Psoas muscle (tissue), 8 donors: ENCODE data around the gene SMAD7. TPM values are rescaled to one million over a fixed set of nuclear protein-coding genes. Genes with fewer than 3 reads are reported as not detected.

Experiments
- ATAC-seq, 4 donors: fragments of 200-7000 bp; cut with Tn5 transposase; one replicate each; pipeline ENCODE4 v1.9.1; 2020; ENCODE audit warnings: moderate library complexity in 3 of 4, mild to moderate bottlenecking in 2 of 4
- DNase-seq, 2 donors: peaks; one replicate each; pipeline ENCODE4 v3.0.0-alpha.2; 2020
- H3K27ac ChIP-seq: fragments of 200-600 bp; one replicate; pipeline ENCODE4 v1.8.0; 2022
- H3K27me3 ChIP-seq, 3 donors: fragments of 200-600 bp in 1 of 3; one replicate each; pipeline versions ENCODE4 v1.6.1 to v1.8.0; 2013 to 2022; ENCODE audit warnings: low read length in 2 of 3, mild to moderate bottlenecking in 2 of 3, moderate library complexity in 1 of 3; ENCODE audit not compliant: insufficient read depth in 3 of 3
- H3K36me3 ChIP-seq, 2 donors: fragments of 200-600 bp in 1 of 2; one replicate each; pipeline versions ENCODE4 v1.6.1 to v1.8.0; 2013 to 2022; ENCODE audit warnings: low read depth in 1 of 2, mild to moderate bottlenecking in 1 of 2, moderate library complexity in 1 of 2; ENCODE audit not compliant: insufficient read depth in 1 of 2
- H3K4me1 ChIP-seq: fragments of 200-600 bp; one replicate; pipeline ENCODE4 v1.8.0; 2022
- H3K4me3 ChIP-seq: fragments of 200-600 bp; one replicate; pipeline ENCODE4 v1.8.0; 2022; ENCODE audit warnings: mild to moderate bottlenecking
- H3K9me3 ChIP-seq: fragments of 200-600 bp; one replicate; pipeline ENCODE4 v1.8.0; 2022
- CTCF ChIP-seq: fragments of 200-600 bp; IDR thresholded peaks from one replicate; pipeline ENCODE4 v1.8.0; 2022; ENCODE audit warnings: antibody characterized with exemption
- WGBS, 3 donors: extraction: QIAGEN DNeasy Blood & Tissue Kit; methylation state at CpG; one replicate each; pipeline versions ENCODE4 v1.1.6 to v1.1.7; 2013; 5-methylcytosine and 5-hydroxymethylcytosine counted together
- intact Hi-C, 2 donors: fragments of 100-400 bp; cut with DNase I; formaldehyde crosslinking; loops; one replicate each; pipeline versions ENCODE4 v1.11.0 to v1.14.2; 2022
- polyA plus RNA-seq, 3 donors: library from polyadenylated mRNA; stranded (reverse); fragments of 200-250 nt; gene quantifications; one replicate each; pipeline ENCODE4 v1.2.3, GENCODE V29; 2013
- total RNA-seq, 4 donors: library from RNA; stranded (reverse); fragmentation: NEBNext Ultra II Directional in 2 of 4; extraction: Animal tissue kit (Norgen Biotek cat#: 25700) in 2 of 4; gene quantifications; one replicate each; pipeline versions ENCODE4 v1.2.1 to v1.2.4, GENCODE V29; 2021 to 2023
- donor health status: healthy with polysubstance abuse.
- donor health status: DM: no; HTN: no; CAD: no; lungs with moderate emphysema.
- donor health status: Bipolar disorder and iron deficiency.
- donor health status: healthy.
- donor health status: DM: yes; HTN: yes; CAD: no.
- donor health status: DM: no; HTN: no; CAD: no.
- donor health status: DM: no; HTN: no; CAD: no.
- donor health status: DM: yes; HTN: yes; CAD: no.

The SMAD7 gene
- total and polyA plus RNA-seq, 7 donors: 5.4 to 14.7 (median 8.4) TPM

GRCh38 chr18:48921305-48922225 is 29.2 kb downstream of the SMAD7 start:
- 61 to 78% (median 65%) methylated on average over 34 of the region's 34 CpGs for WGBS, 3 donors
- Histone ChIP-seq H3K9me3 (no peaks in the 10 kb centered on the region), H3K27me3 (no peaks in the 10 kb centered on the region), H3K36me3 (peaks cover 0 to 18% of the 10 kb centered on the region in 2 donors), H3K27ac (peak overlapping the region; percentile 67), H3K4me3 (no peak overlapping the region), H3K4me1 (peaks cover 33% of the 10 kb centered on the region)
- no peak for TF ChIP-seq CTCF
- ATAC-seq (peak in 3 of 4 donors; percentile 53 to 72 (median 56)), DNase-seq (no peak)
- intact Hi-C loops: loop anchor here in 1 of 2 donors (5.0 kb wide), 1 partner anchor 49 kb away; no protein-coding TSS in a partner anchor

GRCh38 chr18:48920408-48921038 is 30.2 kb downstream of the SMAD7 start:
- no peaks in the 10 kb centered on the region for H3K27me3 ChIP-seq
- intact Hi-C loops: loop anchor here in 1 of 2 donors (5.0 kb wide), 1 partner anchor 48 kb away; no protein-coding TSS in a partner anchor
- H3K27ac ChIP-seq: no peak overlapping the region
- H3K4me3 ChIP-seq: no peak overlapping the region
- H3K9me3 ChIP-seq: no peaks in the 10 kb centered on the region
- DNase-seq (no peak), ATAC-seq (no peak)
- no peak for TF ChIP-seq CTCF
- H3K4me1 ChIP-seq: peaks cover 33% of the 10 kb centered on the region
- WGBS, 3 donors: 72 to 81% (median 74%) methylated on average over 15 to 16 of the region's 16 CpGs
- H3K36me3 ChIP-seq: peaks cover 0 to 18% of the 10 kb centered on the region in 2 donors

GRCh38 chr18:48919547-48919946 is 31.2 kb downstream of the SMAD7 start:
- no peak for DNase-seq
- no peak for ATAC-seq
- Histone ChIP-seq H3K4me3 (no peak overlapping the region), H3K4me1 (peaks cover 23% of the 10 kb centered on the region), H3K27ac (no peak overlapping the region), H3K9me3 (no peaks in the 10 kb centered on the region), H3K27me3 (no peaks in the 10 kb centered on the region), H3K36me3 (peaks cover 0 to 18% of the 10 kb centered on the region in 2 donors)
- intact Hi-C loops: no loop called here
- 79 to 87% (median 84%) methylated on average over 3 of the region's 3 CpGs for WGBS, 3 donors
- no peak for TF ChIP-seq CTCF

- ATAC-seq: no peak
- H3K4me3 ChIP-seq: no peak overlapping the region
- intact Hi-C loops: no loop called here
- WGBS, 3 donors: 90 to 97% (median 91%) methylated on average over 9 of the region's 9 CpGs
- no peaks in the 10 kb centered on the region for H3K27me3 ChIP-seq
- H3K4me1 ChIP-seq: peaks cover 18% of the 10 kb centered on the region
- TF ChIP-seq CTCF: no peak
- H3K36me3 ChIP-seq: peaks cover 0 to 18% of the 10 kb centered on the region in 2 donors
- H3K27ac ChIP-seq: no peak overlapping the region
- no peak for DNase-seq
- no peaks in the 10 kb centered on the region for H3K9me3 ChIP-seq
These were observed 31.9 kb downstream of the SMAD7 start for GRCh38 chr18:48918660-48919456.
